GM18511 (cell line): ENCODE results near the gene GADD45GIP1.

Experiments used
- ATAC-seq: cut with Tn5 transposase; IDR thresholded peaks from one replicate; pipeline ENCODE4 v1.9.1; 2021; ENCODE audit warnings: mild to moderate bottlenecking, moderate library complexity; ENCODE audit not compliant: unreplicated experiment

The GADD45GIP1 gene

DNA sequence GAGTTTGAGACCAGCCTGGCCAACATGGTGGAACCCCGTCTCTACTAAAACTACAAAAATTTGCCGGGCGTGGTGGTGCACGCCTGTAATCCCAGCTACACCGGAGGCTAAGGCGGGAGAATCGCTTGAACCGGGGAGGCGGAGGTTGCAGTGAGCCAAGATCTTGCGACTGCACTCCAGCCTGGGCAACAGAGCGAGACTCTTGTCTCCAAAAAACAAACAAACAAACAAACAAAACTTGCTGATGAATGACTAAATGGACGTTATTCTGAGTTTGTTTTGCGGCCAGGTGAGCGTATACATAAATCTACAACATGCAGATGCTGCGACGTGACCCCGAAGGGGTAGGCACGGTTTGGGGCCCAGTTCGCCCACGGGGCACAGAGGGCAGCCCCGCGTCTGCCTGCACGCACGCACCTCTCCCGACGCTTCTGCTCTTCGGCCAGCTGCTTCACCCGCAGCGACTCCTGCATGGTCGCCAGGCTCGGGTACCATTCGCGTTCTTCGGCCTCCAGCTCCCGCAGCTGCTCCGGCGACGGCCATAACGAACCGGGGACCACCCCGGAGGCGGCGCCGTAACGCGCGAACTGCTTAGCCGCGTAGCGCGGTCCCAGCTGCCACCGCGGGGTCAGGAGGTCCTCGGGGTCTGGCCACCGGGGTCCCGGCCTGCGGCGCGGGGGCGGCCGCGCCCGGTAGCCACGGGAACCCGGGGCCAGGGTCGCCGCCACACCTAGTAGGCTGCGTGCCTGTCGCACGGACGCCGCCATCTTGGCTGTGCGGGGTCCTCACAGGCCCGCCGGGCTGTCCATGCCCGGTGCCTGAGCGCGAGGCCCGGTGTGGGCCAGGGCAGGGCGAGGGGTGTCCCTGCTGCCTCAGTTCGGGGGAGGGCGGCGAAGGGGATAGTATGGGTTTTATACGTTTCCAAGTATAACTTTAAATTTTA lies at the start of gene GADD45GIP1:
GADD45GIP1 (minus strand) TSS at position 778 of the 943 bp plus-strand sequence; CDS start at position 767, 11 bp downstream.
- ATAC-seq, result peak; percentile 69

DNA sequence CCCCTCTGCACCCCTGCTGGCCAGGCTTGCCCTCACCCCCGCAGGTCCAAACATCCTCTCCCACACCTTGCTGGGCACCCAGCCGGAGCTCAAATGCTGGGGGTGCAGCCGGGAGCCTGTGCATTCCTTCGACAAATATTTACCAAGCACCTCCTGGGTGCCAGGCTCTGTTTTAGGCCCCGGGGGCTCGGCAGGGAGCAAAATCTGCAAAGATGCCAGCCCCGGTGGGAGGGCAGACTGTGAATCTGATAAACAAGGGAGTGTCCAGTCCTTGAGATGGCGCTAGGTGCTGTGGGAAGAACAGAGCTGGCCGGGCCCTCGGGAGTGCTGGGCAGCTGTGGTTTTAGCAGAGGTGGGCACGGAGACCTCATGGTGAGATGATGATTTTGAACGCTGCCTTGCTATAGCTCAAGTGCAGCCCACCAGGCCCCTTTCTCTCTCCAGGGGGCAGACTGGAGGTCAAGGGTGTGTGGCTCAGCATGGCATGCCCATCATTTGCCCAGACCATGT lies 48.9 kb upstream of the GADD45GIP1 start:
- no peak for ATAC-seq

DNA sequence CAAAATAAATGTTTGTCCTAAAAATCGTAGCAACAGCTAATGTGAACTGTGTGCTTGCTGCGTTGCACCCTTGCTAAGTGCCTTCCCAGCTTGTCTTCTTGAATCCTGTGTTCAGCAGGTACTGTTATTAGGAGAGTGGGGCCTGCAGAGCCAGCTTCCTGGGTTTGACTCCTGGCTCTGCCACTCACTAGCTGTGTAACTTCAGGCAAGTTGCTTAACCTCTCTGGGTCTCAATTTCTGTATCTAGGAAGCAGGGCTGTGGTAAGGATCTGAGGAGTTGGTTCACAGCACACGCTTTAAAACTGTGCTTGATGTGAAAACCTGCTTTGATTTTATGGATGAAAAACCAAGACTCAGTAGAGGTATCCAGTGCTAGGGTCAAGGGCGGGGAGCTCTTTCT lies 48.2 kb upstream of the GADD45GIP1 start:
- ATAC-seq, result no peak

DNA sequence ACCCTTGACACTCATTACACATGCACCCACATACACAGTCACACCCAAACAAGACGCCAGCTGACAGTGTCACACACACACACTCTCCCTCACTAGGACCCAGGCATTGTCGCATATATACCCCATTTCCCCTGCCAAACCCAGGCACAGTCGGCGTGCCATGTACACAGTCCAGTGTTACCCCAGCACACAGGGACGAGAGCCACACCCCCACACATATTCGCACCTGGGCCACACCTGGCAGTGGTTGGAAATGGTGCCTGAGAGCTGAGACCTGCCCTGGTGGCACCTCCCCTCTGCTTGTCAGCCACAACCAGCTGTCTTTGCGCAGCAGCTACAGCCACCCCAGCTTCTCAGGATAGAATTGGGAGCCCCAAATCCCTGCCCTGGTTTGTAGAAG lies 47.2 kb upstream of the GADD45GIP1 start:
- no peak for ATAC-seq

DNA sequence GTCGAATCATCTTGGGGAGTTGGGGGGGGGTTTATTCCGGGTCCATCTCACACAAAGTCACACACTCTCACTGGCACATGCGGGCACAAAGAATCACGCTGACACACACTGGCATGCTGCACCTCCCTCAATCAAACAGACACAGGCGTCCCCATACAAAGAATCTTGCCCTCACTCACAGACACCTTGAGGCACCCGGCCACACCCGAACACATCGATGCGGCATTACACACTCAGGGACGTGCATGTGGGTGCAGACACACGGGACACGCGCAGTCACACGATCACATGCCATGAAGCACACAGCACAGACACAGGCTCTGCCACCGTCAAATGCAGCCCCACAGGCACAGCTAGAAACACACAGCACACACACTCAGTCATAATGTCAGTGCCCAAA lies 46.1 kb upstream of the GADD45GIP1 start:
- ATAC-seq, result no peak

DNA sequence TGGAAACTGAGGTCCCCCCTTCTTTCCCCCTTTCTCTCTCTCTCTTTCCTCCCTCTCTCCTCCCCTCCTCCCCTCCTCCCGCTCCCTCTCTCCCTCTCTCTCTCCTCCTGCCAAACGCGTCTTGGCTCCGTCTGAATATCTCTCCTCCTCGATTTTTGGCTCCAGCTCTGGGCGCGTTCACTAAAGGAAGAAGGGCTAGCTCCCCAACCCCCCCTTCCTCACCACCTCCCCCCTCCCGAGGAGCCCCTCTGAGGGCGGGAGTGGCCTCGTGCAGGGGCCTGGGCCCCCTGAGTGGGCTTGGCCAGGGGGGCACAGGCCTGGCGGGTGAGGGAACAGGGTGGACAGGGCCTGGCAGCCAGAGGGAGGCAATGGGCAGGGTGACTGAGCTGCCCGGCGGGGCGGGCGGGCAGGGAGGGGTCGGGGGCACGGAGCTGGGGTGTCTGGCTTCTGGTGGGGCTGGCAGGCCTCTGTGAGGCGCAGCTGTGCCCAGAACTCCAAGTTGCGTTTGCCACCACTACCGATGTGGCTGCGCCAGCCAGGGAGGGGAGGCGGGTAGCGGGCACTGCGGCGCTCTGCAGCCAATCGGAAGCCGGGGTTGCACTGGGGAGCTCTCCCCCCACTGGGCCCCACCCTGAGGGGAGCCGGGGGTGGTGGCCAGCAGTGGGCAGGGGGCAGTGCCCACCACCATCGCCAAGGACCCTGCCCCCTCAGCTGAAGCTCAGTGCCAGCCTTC lies 45.3 kb upstream of the GADD45GIP1 start:
- ATAC-seq, result no peak

DNA sequence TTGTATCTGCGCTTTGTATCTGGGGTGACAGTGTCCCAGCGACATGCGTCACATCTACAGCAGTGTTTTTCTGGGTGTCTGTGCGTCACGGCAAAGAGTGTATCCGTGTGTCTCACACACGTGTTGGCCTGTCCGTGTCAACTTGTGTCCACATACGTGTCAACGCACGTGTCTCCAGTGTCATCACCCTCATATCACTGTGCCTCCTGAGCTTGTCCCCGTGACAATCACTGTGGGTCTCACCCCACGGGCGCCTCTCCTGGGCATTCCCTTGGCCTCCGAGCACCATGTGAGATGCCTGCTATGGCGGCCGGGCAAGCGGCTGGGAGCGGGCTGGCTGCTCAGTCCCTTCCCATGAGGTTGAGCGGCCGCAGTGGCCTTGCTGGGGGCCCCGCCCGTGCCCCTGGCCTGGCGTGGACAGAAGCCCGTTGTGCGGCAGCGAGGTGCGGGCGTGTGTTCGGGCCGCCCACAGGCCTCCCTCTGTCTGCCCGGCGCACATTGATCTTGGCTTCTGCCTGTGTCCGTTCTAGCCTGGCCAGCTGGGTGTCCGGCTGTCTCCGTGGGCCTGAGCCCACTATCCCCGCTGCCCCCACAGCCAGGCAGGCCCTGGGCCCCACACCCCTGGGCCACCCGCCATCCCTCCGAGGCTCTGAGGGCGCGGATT lies 44.6 kb upstream of the GADD45GIP1 start:
- no peak for ATAC-seq

DNA sequence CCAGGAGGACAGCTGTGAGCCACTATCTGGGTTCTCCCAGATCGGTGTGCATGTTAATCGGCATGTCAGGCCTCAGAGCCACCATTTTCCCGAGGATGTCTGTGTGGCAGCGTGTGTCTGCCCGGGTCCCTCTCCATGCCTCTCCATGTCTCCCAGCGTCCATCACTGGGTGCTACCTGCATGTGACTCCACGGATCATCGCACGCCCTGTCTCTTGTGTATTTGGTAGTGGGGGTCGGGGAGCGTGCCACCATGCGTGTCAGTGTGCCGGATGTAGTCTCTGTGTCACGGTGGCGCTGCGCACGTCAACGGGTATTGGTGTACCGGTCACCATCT lies 44.1 kb upstream of the GADD45GIP1 start:
- no peak for ATAC-seq

DNA sequence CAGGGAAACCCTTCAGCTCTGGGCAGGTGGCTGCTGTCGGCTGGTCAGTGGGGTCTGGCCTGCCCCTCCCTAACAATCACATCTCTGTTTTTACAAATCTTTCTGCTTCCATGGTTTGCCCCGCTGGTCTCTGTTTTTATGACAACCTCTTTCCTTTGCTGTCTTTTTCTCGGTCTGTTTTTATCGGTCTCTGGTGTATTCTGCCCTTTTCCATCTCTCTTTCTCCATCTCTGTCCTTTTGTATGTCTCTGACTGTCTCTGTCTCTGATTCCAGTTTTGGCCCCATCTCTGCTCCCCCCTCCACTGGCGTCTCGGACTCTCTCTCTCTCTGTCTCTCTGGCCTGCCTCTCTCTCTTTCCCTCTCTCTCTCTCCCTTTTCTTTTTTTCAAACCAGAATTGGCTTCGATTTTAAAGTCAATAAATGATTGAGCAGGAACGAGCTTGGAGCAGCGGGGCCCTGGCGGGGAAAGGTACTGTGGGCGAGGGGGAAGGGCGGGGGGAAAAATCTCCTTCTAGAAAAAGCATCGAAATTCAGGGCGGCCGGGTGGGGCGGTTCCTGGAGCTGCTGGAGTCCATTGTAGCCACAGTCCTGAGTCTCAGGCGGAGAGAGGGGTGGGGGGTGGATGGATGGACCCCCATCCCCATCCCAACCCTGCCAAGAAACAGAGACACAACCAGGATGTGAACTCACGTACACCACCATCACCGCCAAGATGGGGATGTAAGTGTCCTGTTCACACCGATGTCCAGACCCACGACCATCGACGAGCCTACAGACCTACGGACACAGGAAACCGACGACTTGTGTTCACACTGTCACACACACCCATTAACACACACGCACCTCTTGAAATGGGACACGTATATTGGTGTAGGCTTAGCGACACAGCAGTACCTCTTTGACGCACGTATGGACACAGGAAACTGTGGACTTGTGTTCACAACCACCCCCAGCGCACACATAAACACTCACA lies 41.2 kb upstream of the GADD45GIP1 start:
- no peak for ATAC-seq

DNA sequence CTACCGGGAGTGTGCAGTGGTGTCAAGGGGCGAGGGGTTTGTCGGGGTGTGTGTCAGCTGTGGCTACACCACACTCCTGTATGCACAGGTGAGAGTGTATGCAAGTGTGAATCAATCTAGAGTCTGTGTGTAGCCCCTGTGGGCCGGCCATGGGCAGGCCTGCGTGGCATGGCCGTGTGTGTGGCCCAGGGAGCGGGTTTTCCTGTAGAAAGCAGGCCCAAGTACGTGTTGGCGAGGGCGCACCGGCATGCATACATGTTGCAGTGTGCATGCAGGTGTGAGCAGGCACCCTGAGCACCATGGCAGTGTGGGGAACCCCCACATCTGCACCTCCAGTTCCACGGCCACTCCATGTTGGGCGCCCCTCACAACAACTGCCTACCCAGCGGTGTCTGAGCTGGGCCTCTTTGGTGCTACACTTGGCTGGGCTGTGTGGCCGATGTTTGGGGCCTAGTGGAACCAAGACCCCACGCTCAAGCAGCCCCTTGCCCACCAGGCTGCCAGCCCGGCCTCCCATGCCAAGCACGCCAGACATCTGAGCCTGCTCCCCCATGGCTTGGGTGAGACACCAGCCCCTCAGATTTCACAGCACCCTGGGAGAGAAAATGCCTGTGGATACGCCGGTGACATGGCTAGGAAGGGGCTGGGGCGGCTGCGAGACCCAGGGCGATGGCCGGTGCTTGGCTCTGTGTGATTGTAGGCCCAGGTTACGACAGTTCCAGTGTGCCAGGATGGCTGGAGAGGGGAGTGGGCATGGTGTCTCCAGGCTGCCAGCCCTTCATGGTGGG lies 40.4 kb upstream of the GADD45GIP1 start:
- ATAC-seq, result no peak

DNA sequence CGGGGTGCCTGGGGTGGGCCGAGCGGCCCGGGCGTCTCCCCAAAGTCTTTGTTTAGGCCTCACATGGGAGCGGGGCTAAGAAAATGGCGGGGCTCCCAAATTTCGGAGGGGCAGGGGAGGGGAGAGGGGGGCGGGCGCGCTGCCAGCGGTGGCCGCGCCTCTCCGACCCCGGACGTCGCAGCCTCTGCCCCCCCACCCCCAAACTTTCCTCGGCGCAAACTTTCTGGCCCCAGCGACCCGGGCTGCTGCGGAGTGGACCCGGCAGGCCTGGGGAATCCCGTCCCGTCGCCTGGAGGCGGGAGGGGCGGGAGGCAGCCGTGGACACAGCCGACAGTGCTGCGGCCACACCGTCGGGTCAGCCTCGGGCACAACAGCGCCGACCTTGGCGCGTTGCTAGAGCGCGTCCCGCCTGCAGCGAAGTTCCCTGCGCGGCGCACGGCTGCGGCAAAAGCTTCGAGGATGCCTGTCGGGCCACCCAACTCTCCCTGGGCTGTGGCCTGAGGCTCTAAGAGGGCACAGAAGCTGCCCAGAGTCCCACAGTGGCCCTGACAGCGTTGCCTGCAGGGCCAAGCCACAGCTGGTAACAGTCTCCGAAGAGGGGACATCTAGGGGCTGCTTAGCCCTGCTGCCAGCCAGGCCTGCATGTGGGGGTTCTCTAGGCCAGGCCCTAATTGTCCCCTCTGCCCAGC lies 39.5 kb upstream of the GADD45GIP1 start:
- no peak for ATAC-seq

DNA sequence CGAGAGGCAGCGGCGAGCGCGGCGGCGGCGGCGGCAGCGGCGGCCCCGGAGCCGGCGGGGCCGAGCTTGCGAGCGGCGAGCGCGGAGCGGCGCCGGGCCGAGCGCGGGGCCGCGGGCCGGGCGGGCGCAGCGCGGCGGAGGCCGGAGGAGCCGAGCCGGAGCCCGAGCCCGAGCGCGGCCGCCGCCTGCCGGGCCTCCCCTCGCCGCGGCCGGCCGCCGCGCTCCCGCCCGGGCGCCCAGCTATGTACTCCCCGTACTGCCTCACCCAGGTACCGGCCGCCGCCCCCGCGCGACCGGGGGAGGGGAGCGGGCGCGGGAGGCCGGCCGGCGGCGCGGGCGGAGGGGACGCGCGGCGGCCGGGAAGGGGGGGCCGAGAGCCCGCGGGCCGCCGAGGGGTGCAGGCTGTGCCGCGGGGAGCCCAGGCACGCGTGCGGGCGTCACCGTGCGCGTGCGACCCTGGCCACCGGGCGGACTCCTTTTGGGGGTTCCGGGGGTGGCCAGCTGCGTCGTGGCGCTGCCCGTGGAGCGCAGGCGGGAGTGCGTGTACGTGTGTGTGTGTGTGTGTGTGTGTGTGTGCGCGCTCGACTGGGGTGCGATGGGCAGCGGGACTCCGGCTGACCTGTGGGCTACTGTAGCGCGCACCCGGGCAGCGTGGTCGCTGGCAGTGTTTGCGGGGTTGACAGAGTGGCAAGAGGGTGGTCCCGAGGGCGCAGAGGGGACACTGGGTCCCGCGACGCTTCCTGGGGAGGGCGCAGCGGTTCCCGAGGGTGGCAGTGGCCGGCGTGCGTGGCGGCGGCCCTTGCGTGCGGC lies 38.8 kb upstream of the GADD45GIP1 start:
- ATAC-seq, result no peak

DNA sequence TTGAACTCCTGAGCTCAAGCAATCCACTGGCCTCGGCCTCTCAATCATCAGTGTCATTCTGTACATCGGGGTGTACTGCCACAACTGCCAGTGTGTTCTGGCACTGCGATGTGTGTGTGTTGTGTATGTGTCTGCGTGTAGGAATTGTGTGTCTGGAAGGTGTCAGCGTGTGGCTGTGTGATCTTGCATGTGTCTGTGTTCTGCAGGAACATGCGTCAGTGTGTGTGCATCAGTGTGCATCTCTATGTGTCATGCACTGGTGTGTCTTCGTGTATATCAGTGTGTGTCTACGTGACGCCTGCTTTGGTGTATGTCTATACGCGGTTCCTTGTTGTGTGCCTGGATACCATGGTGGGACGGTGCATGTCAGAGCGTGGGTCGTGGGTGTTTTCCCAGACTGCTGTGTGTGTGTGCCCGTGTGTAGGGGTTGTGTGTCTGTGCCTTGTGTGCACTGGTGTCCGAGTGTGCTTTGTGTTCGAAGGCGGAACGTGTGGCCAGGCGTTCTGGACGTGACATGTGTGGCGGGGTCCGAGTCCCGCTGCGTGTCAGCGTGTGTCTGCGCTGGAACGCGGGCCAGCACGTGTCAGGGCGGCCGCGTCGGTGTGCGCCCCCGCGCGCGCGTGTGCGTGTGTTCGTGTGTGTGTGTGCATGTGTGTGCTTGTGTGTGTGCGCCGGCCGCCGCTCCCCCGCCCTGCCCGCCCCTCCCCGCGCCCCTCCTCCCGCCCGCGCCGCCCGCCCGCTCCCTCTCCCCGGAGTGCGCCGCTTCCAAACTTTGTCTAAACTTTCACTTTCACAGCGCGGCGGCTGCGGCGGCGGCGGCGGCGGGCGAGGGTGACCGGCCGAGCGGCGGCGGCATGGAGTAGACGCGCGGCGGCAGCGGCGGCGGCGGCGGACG lies 37.9 kb upstream of the GADD45GIP1 start, which contains the start of gene NFIX:
NFIX (plus strand) TSS at position 775 of the 895 bp plus-strand sequence. CDS start 363 bp downstream, outside the sequence.
- ATAC-seq, result no peak

DNA sequence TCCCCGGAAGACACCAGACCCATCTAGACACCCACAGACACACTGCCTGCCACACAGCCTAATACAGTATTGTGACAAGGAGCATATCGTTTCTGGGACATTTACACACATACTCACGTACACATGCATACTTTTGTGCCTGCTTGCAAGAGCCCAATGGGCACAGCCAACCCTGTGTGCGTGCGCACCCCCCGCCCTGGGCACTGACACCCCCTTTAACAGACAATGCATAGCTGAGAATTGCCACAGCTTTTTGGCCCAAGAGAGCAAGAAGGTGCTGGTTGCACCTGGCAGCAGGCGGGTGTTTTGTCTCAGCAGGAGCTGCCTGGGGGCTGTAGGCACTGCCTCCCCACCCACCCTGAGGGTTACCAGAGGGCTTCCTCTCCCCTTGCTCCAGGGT lies 36.5 kb upstream of the GADD45GIP1 start:
- ATAC-seq, result no peak

DNA sequence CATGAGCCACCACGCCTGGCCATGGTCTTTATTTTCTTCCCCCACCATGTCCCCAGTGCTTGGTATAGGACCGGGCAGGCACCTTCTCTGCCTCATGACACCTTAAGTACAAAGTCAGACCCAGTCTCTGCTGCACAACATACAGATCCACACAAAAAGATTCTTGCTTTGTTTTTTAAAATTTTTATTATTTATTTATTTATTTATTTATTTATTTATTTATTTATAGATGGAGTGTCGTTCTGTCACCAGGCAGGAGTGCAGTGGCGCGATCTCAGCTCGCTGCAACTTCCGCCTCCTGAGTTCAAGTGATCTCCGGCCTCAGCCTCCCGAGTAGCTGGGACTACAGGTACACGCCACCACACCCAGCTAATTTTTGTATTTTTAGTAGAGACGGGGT lies 35.7 kb upstream of the GADD45GIP1 start:
- no peak for ATAC-seq

DNA sequence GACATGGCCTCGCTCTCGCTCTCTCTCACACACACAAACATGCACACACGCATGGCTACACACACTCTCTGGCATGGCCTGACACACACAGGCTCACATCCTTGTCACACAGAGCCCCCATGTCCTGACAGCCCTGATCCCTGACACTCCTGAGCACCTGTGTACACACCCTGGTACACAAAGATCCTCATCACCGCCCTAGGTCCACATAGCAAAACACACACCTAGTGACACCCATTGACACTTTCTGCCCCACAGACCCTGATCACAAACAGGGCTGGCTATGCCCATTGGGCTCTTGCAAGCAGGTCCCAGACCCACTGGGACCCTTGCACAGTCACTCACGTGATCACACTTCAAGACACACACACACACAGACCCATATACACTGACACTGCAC lies 34.3 kb upstream of the GADD45GIP1 start:
- ATAC-seq, result no peak

DNA sequence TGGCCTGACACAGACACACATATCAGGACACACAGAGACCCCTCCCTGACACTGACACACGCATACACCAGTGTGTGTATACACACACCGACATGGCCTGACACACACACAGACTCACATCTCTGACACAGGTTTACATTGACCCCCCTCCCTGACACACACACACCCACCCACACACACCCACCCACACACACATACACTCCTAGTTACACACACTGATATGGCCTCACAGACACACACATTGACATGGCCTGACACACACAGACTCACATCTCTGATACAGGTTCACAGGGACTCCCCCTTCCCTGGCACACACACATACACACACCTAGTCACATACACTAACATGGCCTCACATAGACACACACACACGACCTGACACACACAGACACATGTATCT lies 33.8 kb upstream of the GADD45GIP1 start:
- ATAC-seq, result no peak
